ENCODE measurements around the gene TOB1. TPM values are rescaled to one million over a fixed set of nuclear protein-coding genes. Genes with fewer than 3 reads are reported as not detected.

Gene TOB1
- 10.8 and 12.4 TPM in 2 replicates for total RNA-seq (2014; rRNA removed; shearing (Covaris generic))

DNA sequence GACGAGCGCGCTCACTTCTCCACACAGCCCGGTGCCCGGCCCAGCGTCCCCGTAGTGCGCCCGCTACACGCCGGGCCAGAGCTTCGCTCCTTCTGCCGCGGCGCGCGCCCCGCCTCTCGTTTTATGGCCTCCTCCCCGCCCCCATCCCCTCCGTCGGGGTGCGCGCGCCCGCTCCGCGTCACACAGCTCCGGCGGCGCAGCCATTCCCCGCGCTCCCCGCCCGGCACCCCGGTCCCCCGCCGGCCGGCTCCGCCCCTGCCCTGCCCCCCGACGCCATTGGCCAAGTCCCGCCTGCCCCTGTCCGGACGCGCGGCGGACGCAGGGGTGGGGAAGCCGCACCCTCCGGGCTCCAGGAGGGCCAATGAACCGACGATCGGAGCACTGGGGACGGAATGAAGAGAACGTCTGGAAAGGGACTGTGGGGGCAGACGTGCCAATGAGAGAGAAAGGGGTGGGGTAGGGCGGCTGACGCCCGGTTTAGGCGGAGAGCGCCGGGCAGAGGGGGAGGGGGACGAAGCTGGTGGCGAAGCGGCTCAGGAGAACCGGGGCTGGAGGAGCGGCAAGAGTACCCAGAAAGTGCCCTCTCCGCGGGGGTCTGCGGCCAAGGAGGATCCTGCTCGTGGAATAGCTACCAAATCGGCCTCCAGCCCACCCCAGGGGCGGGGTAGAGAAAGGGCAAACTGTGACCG, at the start of gene TOB1:
Gene TOB1, minus strand, starts transcription at position 94 of the 689 bp plus-strand sequence. CDS start 2,337 bp downstream, outside the sequence.
- no peaks in the 10 kb centered on the region for H3K27me3 ChIP-seq
- DNase-seq = peak; percentile 95
- H3K27ac ChIP-seq = peak within 1 kb of the TSS; percentile 71
- H3K9me3 ChIP-seq (replicated peaks) = no peaks in the 10 kb centered on the region
- peaks cover 9% of the 10 kb centered on the region; the same call in 1 of the 2 replicates for H3K4me1 ChIP-seq
- peaks cover 15% of the 10 kb centered on the region for H3K36me3 ChIP-seq
- peak within 1 kb of the TSS; percentile 94 for H3K4me3 ChIP-seq

- Histone ChIP-seq H3K27ac (no peak overlapping the region), H3K9me3 (replicated peaks) (no peaks in the 10 kb centered on the region), H3K27me3 (no peaks in the 10 kb centered on the region), H3K4me3 (no peak overlapping the region), H3K4me1 (peaks cover 21% of the 10 kb centered on the region), H3K36me3 (no peaks in the 10 kb centered on the region)
- no peak for DNase-seq
Measured at GRCh38 chr17:50914505-50915063, 48.4 kb upstream of the TOB1 start.

DNA sequence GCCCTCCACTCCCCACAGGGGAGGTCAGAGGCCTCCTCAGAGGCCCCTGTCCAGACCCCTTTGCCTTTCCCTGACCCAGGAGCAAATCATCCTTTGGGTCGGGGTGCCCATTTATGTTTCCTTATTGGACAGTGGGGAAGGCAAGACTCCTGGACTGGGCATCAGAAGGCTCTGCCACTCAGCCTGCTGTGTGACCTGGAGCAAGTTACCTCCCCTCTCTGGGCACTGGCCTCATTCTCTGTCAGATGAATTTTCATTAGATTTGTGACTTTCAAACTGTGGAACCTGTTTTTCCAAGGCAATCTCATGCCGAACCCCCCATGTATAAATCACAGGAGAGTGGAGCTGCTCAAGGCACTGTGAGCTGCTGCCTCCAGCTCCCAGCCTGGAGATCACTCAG, 47.0 kb upstream of the TOB1 start:
- Histone ChIP-seq H3K4me1 (peaks cover 22% of the 10 kb centered on the region), H3K27ac (no peak overlapping the region), H3K36me3 (no peaks in the 10 kb centered on the region), H3K4me3 (no peak overlapping the region), H3K27me3 (no peaks in the 10 kb centered on the region), H3K9me3 (replicated peaks) (no peaks in the 10 kb centered on the region)
- DNase-seq = no peak

DNA sequence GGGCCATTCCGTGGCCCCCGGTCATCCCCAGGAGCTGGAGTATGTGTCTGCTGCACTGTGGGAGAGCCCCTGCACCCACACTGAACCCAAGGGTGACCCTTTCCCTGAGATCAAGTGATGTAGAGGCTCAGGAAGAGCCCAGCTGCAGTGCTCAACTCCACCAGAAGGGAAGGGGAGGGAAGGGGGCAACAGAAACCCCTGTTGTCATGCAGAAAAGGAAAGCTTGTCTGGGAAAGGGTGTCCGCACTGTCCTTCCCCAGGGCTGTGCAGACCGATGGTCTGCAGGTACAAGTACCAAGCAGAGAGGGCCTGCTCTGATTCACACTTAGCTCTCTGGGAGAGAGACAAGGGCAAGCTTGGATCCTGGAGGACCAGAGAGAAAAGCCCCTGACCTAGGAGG, 45.7 kb upstream of the TOB1 start:
- Histone ChIP-seq H3K27ac (no peak overlapping the region), H3K9me3 (replicated peaks) (no peaks in the 10 kb centered on the region), H3K4me3 (no peak overlapping the region), H3K27me3 (no peaks in the 10 kb centered on the region), H3K4me1 (peaks cover 13% of the 10 kb centered on the region), H3K36me3 (no peaks in the 10 kb centered on the region)
- no peak for DNase-seq

- no peak overlapping the region for H3K4me3 ChIP-seq
- DNase-seq = no peak
- no peak overlapping the region for H3K27ac ChIP-seq
- H3K9me3 ChIP-seq (replicated peaks) = no peaks in the 10 kb centered on the region
- H3K4me1 ChIP-seq = peaks cover 8% of the 10 kb centered on the region
- H3K27me3 ChIP-seq = no peaks in the 10 kb centered on the region
- H3K36me3 ChIP-seq = no peaks in the 10 kb centered on the region
Measured at GRCh38 chr17:50911450-50911849, 45.3 kb upstream of the TOB1 start.

DNA sequence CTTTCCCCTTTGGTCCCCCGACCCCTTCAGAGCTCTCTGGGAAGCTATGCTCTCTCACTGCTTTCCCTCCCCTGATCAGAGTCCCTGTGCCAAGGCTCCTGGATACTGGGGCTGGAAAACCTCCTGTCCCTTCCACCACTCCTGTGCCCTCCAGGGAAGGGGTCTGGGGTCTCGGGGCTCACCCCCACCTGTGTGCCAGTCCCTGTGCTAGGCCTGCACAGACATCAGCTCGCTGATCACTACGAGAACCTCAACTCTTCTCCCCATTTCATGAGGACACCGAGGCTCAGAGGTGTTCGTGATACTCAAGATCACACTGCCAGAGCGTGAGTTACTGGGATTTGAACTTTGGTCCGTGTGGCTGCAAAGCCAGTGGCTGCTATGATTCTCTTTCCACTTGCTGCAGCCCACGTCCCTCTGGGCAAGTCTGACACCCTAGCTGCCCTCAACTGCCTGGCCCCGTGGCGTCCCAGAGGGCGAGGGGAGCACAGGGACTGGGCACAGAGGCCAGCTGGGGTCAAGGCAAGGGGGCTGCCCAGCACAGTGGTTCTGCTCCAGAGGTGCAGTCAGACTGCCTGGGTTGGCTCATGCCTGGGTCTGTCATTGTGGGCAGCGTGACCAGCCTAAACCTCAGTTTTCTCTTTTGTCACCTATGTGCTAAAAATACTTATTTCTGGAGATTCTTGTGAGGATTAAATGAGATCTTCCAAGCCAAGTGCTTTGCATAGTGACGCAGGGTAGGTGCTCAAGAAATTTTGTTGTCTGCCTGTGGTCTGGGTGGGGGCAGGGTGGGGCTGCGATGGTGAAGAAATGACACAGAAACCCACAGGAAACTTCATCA, 43.8 kb upstream of the TOB1 start:
- Histone ChIP-seq H3K4me1 (peaks cover 18% of the 10 kb centered on the region), H3K27me3 (no peaks in the 10 kb centered on the region), H3K9me3 (replicated peaks) (no peaks in the 10 kb centered on the region), H3K36me3 (no peaks in the 10 kb centered on the region), H3K4me3 (no peak overlapping the region), H3K27ac (no peak overlapping the region)
- DNase-seq = no peak

GRCh38 chr17:50908860-50909764, 43.0 kb upstream of the TOB1 start:
- H3K4me1 ChIP-seq = peaks cover 24% of the 10 kb centered on the region
- H3K36me3 ChIP-seq = no peaks in the 10 kb centered on the region
- H3K27ac ChIP-seq = no peak overlapping the region
- H3K27me3 ChIP-seq = no peaks in the 10 kb centered on the region
- no peak overlapping the region for H3K4me3 ChIP-seq
- H3K9me3 ChIP-seq (replicated peaks) = no peaks in the 10 kb centered on the region
- peak in 1 of 2 experiments; percentile 23 for DNase-seq

GRCh38 chr17:50908140-50908859, 42.1 kb upstream of the TOB1 start:
- Histone ChIP-seq H3K4me3 (no peak overlapping the region), H3K4me1 (peaks cover 32% of the 10 kb centered on the region), H3K27me3 (no peaks in the 10 kb centered on the region), H3K27ac (no peak overlapping the region), H3K9me3 (replicated peaks) (no peaks in the 10 kb centered on the region), H3K36me3 (no peaks in the 10 kb centered on the region)
- no peak for DNase-seq

- Histone ChIP-seq H3K36me3 (no peaks in the 10 kb centered on the region), H3K27me3 (no peaks in the 10 kb centered on the region), H3K27ac (no peak overlapping the region), H3K4me1 (peaks cover 40% of the 10 kb centered on the region), H3K9me3 (replicated peaks) (no peaks in the 10 kb centered on the region), H3K4me3 (no peak overlapping the region)
- no peak for DNase-seq
Measured at GRCh38 chr17:50906443-50906842, 40.3 kb upstream of the TOB1 start.

DNA sequence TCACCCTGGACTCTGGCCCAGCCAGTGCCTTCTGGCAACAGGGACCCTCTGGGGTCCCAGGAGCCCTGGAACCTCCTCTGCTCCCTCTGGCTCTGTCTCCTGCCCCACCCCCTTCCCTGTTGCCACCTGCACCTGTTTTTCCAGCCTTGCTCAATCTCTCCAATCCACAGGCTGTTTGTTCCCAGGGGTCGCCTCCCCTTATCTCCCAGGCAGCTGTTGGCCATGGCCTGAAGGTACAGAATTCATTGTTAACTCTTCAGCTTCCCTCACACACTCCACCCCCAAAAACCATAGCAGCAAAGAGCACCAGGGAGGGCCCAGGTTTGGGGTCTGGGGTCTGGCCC, 39.3 kb upstream of the TOB1 start:
- Histone ChIP-seq H3K4me3 (peak overlapping the region; percentile 24; the same call in 1 of the 2 replicates), H3K27me3 (no peaks in the 10 kb centered on the region), H3K36me3 (no peaks in the 10 kb centered on the region), H3K4me1 (peaks cover 40% of the 10 kb centered on the region), H3K9me3 (replicated peaks) (no peaks in the 10 kb centered on the region), H3K27ac (peak overlapping the region; percentile 61)
- DNase-seq = peak; percentile 82 to 90

GRCh38 chr17:50904518-50905459, 38.6 kb upstream of the TOB1 start:
- peak overlapping the region; percentile 61 for H3K27ac ChIP-seq
- H3K9me3 ChIP-seq (replicated peaks) = no peaks in the 10 kb centered on the region
- no peaks in the 10 kb centered on the region for H3K27me3 ChIP-seq
- H3K4me3 ChIP-seq = peak overlapping the region; percentile 24
- no peaks in the 10 kb centered on the region for H3K36me3 ChIP-seq
- H3K4me1 ChIP-seq = peaks cover 40% of the 10 kb centered on the region
- peak; percentile 84 to 88 for DNase-seq

DNA sequence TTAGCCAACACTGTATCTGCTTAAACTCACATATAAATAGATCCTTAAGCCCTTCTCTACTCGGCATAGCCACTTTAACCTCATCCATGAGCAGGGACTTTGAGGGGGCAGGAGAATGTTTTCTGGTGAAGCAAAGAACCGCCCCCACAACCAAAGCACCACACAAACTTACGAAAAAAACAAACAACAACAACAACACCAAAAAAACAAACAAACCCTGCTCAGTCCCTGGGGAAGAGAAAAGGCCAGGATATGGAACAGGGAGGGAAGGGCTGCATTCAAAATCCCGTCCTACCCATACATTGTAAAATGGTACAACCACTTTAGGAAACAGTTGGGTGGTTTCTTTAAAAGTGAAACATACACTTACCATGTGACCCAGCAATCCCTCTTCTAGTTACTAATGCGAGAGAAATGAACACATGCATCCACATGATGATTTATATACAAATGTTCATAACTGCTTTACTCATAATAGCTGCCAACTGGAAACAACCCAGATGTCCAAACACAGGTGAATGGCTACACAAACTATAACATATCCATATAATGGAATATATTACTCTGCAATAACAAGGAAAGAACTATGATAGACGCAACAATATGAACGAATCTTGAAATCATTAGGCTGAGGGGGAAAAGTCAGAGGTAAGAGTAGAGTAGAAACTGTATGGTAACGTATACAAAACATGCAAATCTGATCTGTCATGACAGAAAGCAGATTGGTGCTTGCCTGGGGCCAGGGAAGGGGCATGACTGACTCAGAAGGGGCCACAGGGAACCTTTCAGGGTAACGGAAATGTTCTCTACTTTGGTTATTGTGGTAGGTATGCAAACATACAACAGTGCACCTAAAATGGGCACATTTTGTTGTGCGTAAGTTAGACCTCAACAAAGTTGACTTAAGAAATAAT, 37.7 kb upstream of the TOB1 start:
- Histone ChIP-seq H3K36me3 (no peaks in the 10 kb centered on the region), H3K27me3 (no peaks in the 10 kb centered on the region), H3K27ac (peak overlapping the region; percentile 61), H3K9me3 (replicated peaks) (no peaks in the 10 kb centered on the region), H3K4me1 (peaks cover 34% of the 10 kb centered on the region), H3K4me3 (peak overlapping the region; percentile 24)
- peak in 1 of 2 experiments; percentile 29 for DNase-seq
